GM21717 (cell line): ENCODE measurements around the gene TRIM17.

ENCODE experiments used
- ATAC-seq: cut with Tn5 transposase; IDR thresholded peaks from one replicate; pipeline ENCODE4 v1.9.1; 2021; ENCODE audit warnings: mild to moderate bottlenecking, moderate library complexity; ENCODE audit not compliant: unreplicated experiment

TRIM17 gene

GRCh38 chr1:228417483-228418203 is 982 bp upstream of the TRIM17 start:
- ATAC-seq: no peak

GRCh38 chr1:228417061-228417460 is 400 bp upstream of the TRIM17 start:
- no peak for ATAC-seq

- ATAC-seq: no peak
Measured at GRCh38 chr1:228415853-228416216, 826 bp downstream of the TRIM17 start.

- no peak for ATAC-seq
Measured at GRCh38 chr1:228415221-228415620, 1.4 kb downstream of the TRIM17 start.

- no peak for ATAC-seq
Measured at GRCh38 chr1:228414511-228415211, 2.0 kb downstream of the TRIM17 start.

GRCh38 chr1:228413241-228414010 is 3.2 kb downstream of the TRIM17 start:
- no peak for ATAC-seq

GRCh38 chr1:228411548-228412430 is 4.9 kb downstream of the TRIM17 start:
- no peak for ATAC-seq

GRCh38 chr1:228411121-228411520 is 5.5 kb downstream of the TRIM17 start:
- no peak for ATAC-seq

- no peak for ATAC-seq
Measured at GRCh38 chr1:228410671-228411070, 6.0 kb downstream of the TRIM17 start.

GRCh38 chr1:228410015-228410414 is 6.6 kb downstream of the TRIM17 start:
- ATAC-seq: no peak

GRCh38 chr1:228408869-228409805 is 7.5 kb downstream of the TRIM17 start:
- no peak for ATAC-seq

GRCh38 chr1:228408041-228408868 is 8.4 kb downstream of the TRIM17 start:
- ATAC-seq: no peak

GRCh38 chr1:228407106-228408040 is 9.3 kb downstream of the TRIM17 start:
- ATAC-seq: no peak

GRCh38 chr1:228405979-228406228 is 10.8 kb downstream of the TRIM17 start:
- ATAC-seq: peak; percentile 22

GRCh38 chr1:228405200-228405978 is 11.3 kb downstream of the TRIM17 start:
- ATAC-seq: no peak

- no peak for ATAC-seq
Measured at GRCh38 chr1:228404107-228404720, 12.4 kb downstream of the TRIM17 start.

- ATAC-seq: no peak
Measured at GRCh38 chr1:228403231-228403631, 13.4 kb downstream of the TRIM17 start.
